GM19328 (cell line): ENCODE results near the gene STK35.

Experiments used
- ATAC-seq: cut with Tn5 transposase; IDR thresholded peaks from one replicate; pipeline ENCODE4 v1.9.1; 2021; ENCODE audit warnings: mild to moderate bottlenecking, moderate library complexity; ENCODE audit not compliant: unreplicated experiment

STK35 gene

DNA sequence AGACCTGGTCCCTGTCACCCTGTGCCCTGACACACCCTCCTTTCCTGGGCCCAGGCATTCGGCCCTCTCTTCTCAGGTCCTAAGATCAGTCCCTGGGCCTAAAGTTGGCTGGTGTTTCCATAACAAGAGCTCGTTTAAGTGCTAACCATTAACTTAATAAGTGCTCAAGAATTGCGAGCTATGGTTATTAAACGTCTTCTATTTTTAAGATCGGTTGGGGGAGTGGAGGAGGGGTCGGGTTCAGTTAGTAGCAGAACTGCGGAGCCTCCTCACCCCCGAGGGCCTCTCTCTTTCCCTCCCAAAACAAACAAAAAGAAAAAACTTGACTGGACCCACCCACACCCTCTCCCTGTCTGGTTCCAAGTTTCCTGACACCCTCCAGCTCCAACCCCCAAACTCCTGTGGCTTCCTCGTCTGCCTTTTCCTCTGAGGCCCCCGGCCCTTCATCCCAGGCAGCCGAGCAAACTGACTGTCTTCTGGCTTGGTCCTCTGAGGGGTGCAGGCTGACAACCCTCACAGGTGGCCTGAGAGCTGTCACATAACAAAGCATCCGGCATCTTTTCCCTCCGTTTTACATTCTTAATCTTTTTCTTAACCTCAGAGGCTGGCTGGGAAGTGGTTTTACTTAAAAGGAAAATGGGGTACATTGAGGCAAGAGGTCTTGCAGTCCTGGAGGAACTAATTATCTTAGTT, 2.0 kb downstream of the STK35 start:
- no peak for ATAC-seq

GRCh38 chr20:2104236-2104635, 2.6 kb downstream of the STK35 start:
- no peak for ATAC-seq

DNA sequence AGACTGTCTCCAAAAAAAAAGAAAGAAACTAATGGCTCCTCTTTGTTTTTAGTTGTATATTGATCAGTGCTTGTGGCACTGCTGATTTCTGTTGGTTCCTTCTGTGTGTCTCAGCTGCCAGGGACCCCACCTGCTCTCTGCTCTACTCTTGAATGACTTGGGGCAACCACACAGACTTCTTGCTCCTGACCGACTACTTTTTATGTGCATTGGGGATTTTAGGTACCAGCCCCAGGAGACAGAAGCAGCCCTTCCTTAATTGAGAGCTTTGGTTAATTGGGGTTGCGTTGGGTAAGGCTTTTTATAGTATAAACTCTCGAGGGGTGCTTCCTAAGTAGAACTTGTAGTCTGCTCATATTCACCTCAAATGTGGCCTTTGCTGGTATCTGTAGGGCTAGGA, 6.9 kb downstream of the STK35 start:
- ATAC-seq, result no peak

DNA sequence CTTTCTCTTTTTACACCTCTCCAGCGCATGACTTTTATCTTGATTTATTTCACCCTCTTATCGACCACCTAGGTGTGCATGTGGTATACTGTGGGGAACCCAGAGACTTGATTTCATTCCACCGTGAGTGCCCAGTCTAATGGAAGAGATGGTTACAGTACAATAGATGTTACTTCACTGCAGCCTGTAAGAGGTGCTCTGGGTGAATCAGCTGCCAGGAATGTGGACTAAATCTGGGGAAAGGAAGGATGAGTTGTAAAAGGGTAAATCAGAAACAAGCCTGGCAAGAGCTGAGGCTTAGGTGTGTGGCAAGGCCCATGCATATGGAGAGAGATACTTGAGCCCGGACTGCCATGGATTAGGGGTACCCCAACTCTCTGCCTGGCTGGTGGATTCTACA, 7.4 kb downstream of the STK35 start:
- no peak for ATAC-seq

DNA sequence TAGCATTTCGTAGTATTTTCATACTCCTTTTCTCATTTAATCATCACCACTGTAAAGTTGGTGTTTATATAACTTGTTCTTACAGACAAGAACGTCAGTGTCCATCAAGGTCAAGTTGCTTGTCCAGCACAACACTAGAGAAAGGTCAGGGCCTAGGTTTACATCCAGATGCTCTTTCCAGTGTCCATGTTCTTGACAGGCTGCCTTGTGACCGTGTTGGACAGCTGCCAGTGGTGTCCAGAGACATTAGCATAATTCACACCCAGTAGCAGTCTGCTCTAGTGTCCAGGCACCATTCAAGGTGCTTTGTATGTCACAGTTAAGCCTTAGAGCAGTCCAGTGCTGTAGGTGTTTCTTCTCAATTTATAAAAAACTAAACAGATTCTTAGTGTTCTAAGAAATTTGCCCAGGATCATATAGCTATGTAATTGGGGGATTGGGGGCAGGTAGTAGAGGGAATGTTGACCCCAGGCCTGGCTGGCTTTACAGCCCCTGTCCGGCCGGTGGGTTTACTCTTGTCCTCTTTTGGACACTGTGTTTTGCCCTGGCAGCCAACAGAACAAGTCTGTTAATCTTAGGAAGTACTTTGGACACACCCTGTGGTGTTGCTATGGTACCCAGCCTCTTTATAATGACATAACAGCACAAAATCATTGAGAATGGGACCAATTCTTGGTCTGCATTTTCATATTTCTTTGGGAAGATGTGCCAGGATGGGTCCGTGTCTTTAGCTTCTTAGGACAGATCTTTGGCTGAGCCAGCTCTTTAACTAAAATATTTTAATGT, 8.0 kb downstream of the STK35 start:
- no peak for ATAC-seq

- no peak for ATAC-seq
These were observed 11.3 kb downstream of the STK35 start for GRCh38 chr20:2112910-2113309.

- ATAC-seq, result no peak
These were observed 12.7 kb downstream of the STK35 start for GRCh38 chr20:2114127-2114959.

DNA sequence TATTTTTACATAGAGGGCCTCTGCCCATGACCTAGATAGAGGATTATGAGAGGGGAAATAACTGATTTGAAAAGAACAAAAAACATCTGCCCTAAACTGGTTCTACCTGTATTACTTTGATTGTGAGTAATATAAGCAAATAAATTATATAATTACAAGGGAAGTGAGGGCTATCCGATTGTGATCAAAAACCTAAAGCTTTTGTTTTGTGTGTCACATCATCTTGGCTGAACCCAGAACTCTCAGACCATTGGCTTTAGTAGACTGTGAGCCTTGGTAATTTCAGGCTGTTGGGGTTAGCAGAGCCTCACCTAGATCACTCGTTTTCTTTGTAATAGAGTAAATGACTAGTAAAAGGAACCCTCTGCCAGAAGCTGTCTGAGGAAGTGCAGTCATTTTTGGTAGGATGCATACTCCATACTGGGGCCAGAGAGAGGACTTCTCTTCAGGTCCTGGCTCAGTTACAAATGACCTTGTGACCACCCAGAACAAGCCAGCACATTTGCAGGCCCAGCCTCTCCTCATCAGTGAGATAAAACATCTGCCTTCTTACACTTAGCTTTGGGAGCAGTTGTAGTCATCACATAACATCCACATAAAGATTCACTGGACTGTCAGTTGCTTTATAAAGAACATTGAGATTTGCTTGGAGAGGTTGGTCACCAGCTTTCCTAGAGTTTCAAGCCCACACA, 13.5 kb downstream of the STK35 start:
- no peak for ATAC-seq

GRCh38 chr20:2116170-2116940, 14.7 kb downstream of the STK35 start:
- ATAC-seq, result no peak

DNA sequence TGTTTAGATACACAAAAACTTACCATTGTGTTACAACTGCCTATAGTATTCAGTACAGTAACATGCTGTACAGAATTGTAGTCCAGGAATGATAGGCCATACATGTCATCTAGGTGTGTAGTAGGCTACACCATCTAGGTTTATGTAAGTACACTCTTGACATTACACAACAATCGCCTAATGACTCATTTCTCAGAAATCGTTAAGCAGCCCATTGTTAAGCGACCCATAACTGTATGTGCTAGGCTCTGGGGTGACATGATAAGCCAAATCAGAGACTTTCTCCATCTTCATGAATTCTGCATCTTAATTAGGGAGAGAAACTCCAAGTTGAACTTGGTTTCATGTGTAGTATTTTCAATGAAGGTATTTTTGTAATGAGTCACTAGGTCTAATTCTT, 17.2 kb downstream of the STK35 start:
- ATAC-seq, result no peak

DNA sequence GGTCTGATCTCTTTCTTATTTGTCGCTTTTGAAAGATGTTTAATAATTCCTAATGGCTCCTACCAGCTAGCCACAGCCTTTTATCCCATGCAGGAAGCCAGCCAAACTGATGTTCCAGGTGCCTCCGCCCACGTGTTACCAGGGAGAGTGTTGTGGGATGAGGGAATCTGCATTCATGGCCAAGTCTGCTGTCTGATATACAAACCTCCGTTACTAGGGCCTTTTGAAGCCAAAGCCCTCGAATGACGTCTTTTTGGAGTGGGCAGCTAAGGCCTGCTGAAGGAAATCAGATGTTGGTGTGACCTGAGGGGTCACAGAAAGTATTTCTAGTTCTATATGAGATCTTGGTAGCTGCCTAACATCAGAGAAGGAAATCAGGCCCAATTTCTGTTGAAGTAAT, 21.3 kb downstream of the STK35 start:
- ATAC-seq, result no peak

- ATAC-seq, result no peak
These were observed 22.1 kb downstream of the STK35 start for GRCh38 chr20:2123720-2124119.

- no peak for ATAC-seq
These were observed 23.1 kb downstream of the STK35 start for GRCh38 chr20:2124564-2125213.

DNA sequence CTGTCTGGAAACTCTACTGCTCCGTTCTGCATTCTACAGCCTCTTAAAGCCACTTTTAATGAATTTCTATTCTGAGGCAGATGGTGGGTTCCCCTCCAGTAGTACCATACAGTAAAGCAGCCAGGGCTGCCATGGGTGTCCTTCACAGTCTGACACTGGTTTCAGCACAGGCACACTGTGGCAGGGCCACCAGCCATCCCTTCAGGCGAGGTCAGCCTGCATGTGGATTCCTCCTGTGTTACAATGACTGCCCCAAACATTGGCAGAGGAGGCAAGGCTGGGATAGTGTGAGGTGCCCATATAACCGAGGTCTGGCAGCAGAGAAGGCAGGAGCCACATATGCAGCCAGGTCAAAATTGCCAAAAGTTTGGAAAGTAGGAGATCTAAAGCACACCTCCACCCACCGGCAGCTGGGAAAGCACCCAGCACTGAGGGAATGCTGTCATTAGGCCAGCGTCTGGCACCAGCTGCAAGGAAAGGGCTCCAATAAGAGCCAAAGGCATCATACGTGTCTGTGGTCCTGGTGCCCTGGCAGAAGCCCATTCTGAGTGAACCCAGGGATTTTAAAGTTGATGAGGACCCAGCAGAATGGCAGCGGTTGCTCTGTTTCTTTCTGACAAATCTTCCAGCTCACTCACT, 24.0 kb downstream of the STK35 start:
- no peak for ATAC-seq

GRCh38 chr20:2127238-2127637, 25.6 kb downstream of the STK35 start:
- no peak for ATAC-seq

GRCh38 chr20:2128542-2128941, 26.9 kb downstream of the STK35 start:
- no peak for ATAC-seq

DNA sequence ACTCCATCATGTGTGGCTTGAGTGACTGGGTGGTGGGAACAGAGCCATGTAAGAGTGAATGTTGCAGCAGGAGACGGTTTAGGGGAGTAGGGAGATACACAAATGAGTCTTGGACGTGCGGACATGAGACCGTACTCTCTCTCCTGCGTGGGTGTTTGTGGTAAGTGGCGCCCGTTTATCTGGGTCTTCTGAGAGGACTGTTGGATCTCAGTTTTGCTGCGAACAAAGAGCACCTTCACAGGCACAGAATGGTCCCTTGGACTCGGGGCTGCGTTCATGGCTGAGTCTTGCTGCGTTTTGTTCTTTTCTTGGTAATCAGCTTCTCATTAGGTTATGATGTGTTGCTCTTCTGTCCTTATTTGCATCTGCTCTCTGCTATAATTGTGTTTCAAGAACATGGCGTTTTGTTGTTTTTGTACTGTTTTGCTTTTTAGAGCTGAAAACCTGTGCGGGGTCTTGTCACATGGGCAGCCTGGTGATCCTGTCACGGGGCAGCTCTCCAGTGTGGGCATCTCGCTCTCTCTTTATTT, 28.5 kb downstream of the STK35 start:
- no peak for ATAC-seq

- no peak for ATAC-seq
These were observed 29.1 kb downstream of the STK35 start for GRCh38 chr20:2130683-2131082.

- ATAC-seq, result no peak
These were observed 29.7 kb downstream of the STK35 start for GRCh38 chr20:2131366-2131765.
